Measurements from ENCODE around the gene METAP2.
"Not testable (repeated sequence)": the region's sequence is repeated elsewhere in the genome, so short reads cannot be mapped to it uniquely, and the experiment has no call there.

Gene METAP2

DNA sequence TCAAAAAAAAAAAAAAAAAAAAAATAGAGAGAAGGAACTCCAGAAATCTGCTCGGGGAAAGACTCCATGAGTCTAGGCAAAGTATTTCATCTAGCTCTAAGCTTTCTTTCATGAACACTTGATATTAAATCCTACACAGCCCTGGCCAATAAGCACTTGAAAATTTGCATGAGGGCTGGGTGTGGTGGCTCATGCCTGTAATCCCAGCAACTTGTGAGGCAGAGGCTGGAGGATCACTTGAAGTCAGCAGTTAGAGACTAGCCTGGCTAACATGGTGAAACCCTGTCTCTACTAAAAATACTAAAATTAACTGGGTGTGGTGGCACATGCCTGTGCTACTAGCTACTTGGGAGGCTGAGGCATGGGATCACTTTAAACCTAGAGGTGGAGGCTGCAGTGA lies 13.1 kb upstream of the METAP2 start:
- Histone ChIP-seq H3K36me3 (ENCODE audit: control insufficient read depth, insufficient read depth, low read length) (no peaks in the 10 kb centered on the region), H3K4me1 (ENCODE audit: control insufficient read depth, insufficient read depth, low read length, poor library complexity, severe bottlenecking) (no peaks in the 10 kb centered on the region), H3K27me3 (replicated peaks; ENCODE audit: control insufficient read depth, insufficient read depth, low read length, poor library complexity, severe bottlenecking) (no peaks in the 10 kb centered on the region), H3K4me3 (ENCODE audit: insufficient read depth, low read depth, low read length, poor library complexity, severe bottlenecking) (no peak overlapping the region), H3K9me3 (ENCODE audit: control insufficient read depth, low read length) (no peaks in the 10 kb centered on the region), H3K27ac (ENCODE audit: insufficient read depth, low read length, poor library complexity, severe bottlenecking) (no peak overlapping the region)
- no peak for DNase-seq

DNA sequence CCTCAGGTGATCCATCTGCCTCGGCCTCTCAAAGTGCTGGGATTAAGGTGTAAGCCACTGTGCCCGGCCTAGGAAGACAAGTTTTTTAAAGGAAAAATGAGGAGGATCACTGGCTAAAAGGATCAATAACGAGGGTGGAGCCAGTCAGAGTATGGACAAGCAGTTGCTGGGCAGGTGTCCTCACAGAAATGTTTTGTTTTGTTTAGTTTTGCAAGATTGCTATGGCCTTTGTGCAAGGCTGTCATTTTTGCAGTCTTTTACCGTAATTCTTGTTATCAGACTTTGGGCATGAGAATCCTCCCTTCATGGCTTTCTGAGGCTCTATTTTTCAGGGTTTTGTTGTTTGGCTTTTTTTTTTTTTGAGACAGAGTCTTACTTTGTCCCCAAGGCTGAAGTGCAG lies 11.9 kb upstream of the METAP2 start:
- Histone ChIP-seq H3K9me3 (ENCODE audit: control insufficient read depth, low read length) (no peaks in the 10 kb centered on the region), H3K27ac (ENCODE audit: insufficient read depth, low read length, poor library complexity, severe bottlenecking) (no peak overlapping the region), H3K4me1 (ENCODE audit: control insufficient read depth, insufficient read depth, low read length, poor library complexity, severe bottlenecking) (no peaks in the 10 kb centered on the region), H3K36me3 (ENCODE audit: control insufficient read depth, insufficient read depth, low read length) (no peaks in the 10 kb centered on the region), H3K27me3 (replicated peaks; ENCODE audit: control insufficient read depth, insufficient read depth, low read length, poor library complexity, severe bottlenecking) (no peaks in the 10 kb centered on the region), H3K4me3 (ENCODE audit: insufficient read depth, low read depth, low read length, poor library complexity, severe bottlenecking) (no peak overlapping the region)
- DNase-seq, result no peak

DNA sequence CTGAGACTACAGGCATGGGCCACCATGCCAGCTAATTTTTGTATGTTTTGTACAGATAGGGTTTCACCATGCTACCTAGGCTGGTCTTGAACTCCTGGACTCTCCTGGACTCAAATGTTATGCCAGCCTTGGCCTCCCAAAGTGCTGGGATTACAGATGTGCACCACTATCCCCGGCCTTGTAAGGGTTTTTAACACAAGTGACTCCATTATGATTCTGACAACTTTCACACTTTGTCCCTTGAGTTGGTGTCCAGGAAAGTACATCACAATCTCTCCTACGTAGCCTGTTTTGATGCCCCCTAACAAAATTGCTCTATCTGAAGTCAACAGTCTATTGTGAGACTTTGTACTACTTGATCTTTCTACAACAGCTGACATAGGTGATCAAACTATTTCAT lies 11.4 kb upstream of the METAP2 start:
- H3K36me3 ChIP-seq (ENCODE audit: control insufficient read depth, insufficient read depth, low read length), result no peaks in the 10 kb centered on the region
- H3K4me1 ChIP-seq (ENCODE audit: control insufficient read depth, insufficient read depth, low read length, poor library complexity, severe bottlenecking), result no peaks in the 10 kb centered on the region

DNA sequence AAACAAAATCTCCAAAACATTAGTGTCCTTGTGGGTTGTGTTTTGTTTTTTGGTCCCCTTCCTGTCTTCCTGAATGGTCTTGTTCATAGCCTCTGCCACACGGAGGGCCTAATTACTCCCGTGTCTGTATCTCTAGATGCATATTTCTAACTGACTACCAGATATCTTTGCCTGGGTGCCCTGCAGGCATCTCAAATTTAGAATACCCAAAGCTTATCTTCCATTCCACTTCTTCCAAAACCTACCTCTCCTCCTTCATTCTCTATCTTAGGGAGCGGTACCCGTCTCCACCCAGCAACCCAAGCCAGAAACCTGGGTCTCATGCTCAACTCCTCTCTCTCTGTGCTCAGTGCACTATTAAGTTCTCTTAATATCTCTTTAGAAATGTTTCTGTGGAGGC lies 10.9 kb upstream of the METAP2 start:
- Histone ChIP-seq H3K4me1 (ENCODE audit: control insufficient read depth, insufficient read depth, low read length, poor library complexity, severe bottlenecking) (no peaks in the 10 kb centered on the region), H3K4me3 (ENCODE audit: insufficient read depth, low read depth, low read length, poor library complexity, severe bottlenecking) (no peak overlapping the region), H3K27ac (ENCODE audit: insufficient read depth, low read length, poor library complexity, severe bottlenecking) (no peak overlapping the region), H3K36me3 (ENCODE audit: control insufficient read depth, insufficient read depth, low read length) (no peaks in the 10 kb centered on the region), H3K27me3 (replicated peaks; ENCODE audit: control insufficient read depth, insufficient read depth, low read length, poor library complexity, severe bottlenecking) (no peaks in the 10 kb centered on the region), H3K9me3 (ENCODE audit: control insufficient read depth, low read length) (no peaks in the 10 kb centered on the region)
- DNase-seq, result no peak

More for the DNA sequence above, 11.4 kb upstream of the METAP2 start:
- no peak for DNase-seq
- Histone ChIP-seq H3K27me3 (replicated peaks; ENCODE audit: control insufficient read depth, insufficient read depth, low read length, poor library complexity, severe bottlenecking) (no peaks in the 10 kb centered on the region), H3K4me3 (ENCODE audit: insufficient read depth, low read depth, low read length, poor library complexity, severe bottlenecking) (no peak overlapping the region), H3K9me3 (ENCODE audit: control insufficient read depth, low read length) (no peaks in the 10 kb centered on the region), H3K27ac (ENCODE audit: insufficient read depth, low read length, poor library complexity, severe bottlenecking) (no peak overlapping the region)

DNA sequence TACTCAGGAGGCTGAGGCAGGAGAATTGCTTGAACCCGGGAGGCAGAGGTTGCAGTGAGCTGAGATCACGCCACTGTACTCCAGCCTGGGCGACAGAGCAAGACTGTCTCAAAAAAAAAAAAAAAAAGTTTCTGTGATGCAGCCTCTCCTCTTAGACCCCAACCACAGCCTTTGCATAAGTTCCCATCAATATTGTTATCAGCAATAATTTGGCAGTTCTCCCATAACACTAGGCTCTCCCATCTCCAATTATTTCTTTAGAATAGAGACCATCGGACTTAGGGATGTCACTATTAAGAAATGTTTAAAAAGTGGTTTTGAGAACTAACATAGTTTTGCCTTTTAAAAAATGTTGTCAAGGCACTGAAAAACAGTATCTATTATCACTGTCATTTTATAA lies 10.2 kb upstream of the METAP2 start:
- not testable (repeated sequence) for H3K27ac ChIP-seq (ENCODE audit: insufficient read depth, low read length, poor library complexity, severe bottlenecking); H3K4me3 ChIP-seq (ENCODE audit: insufficient read depth, low read depth, low read length, poor library complexity, severe bottlenecking); H3K36me3 ChIP-seq (ENCODE audit: control insufficient read depth, insufficient read depth, low read length); H3K4me1 ChIP-seq (ENCODE audit: control insufficient read depth, insufficient read depth, low read length, poor library complexity, severe bottlenecking); DNase-seq; H3K9me3 ChIP-seq (ENCODE audit: control insufficient read depth, low read length); H3K27me3 ChIP-seq (replicated peaks; ENCODE audit: control insufficient read depth, insufficient read depth, low read length, poor library complexity, severe bottlenecking)

DNA sequence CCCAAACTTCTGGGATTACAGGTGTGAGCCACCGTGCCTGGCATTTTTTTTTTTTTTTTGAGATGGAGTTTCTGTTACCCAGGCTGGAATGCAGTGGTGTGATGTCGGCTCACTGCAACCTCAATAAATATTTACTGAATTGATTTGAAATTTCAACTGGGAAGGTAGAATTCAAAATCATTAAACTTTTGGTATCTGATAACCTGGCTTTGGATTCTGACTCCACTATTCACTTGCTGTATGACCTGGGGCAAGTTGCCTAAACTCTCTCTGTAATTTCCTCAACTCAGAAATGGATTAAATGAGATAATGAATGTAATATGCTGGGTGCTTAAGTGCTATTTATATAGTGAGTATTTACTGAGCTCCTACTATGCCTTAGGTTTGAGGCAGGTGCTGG lies 8.7 kb upstream of the METAP2 start:
- Histone ChIP-seq H3K4me3 (ENCODE audit: insufficient read depth, low read depth, low read length, poor library complexity, severe bottlenecking) (no peak overlapping the region), H3K4me1 (ENCODE audit: control insufficient read depth, insufficient read depth, low read length, poor library complexity, severe bottlenecking) (no peaks in the 10 kb centered on the region), H3K9me3 (ENCODE audit: control insufficient read depth, low read length) (no peaks in the 10 kb centered on the region), H3K36me3 (ENCODE audit: control insufficient read depth, insufficient read depth, low read length) (no peaks in the 10 kb centered on the region), H3K27me3 (replicated peaks; ENCODE audit: control insufficient read depth, insufficient read depth, low read length, poor library complexity, severe bottlenecking) (no peaks in the 10 kb centered on the region), H3K27ac (ENCODE audit: insufficient read depth, low read length, poor library complexity, severe bottlenecking) (no peak overlapping the region)
- DNase-seq, result no peak

DNA sequence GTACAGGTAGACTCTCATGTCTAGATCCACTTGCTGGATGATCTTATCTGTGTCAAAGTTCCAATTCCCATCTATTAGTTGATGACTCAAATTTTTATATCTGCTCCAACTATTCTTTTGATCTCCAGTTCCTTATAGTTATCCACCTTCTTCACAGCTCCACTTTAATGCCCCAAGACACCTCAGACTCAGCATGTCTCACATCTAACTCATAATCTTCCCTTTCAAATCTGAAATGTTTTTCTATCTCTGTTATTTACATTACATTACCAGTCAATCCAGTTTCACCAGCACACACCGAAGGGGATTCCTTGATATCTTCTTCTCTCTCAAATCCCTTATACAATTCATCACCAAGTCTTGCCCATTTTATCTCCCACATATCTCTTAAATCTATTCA lies 3.7 kb upstream of the METAP2 start:
- Histone ChIP-seq H3K27me3 (replicated peaks; ENCODE audit: control insufficient read depth, insufficient read depth, low read length, poor library complexity, severe bottlenecking) (no peaks in the 10 kb centered on the region), H3K9me3 (ENCODE audit: control insufficient read depth, low read length) (no peaks in the 10 kb centered on the region), H3K27ac (ENCODE audit: insufficient read depth, low read length, poor library complexity, severe bottlenecking) (no peak overlapping the region), H3K4me1 (ENCODE audit: control insufficient read depth, insufficient read depth, low read length, poor library complexity, severe bottlenecking) (peaks cover 2% of the 10 kb centered on the region), H3K4me3 (ENCODE audit: insufficient read depth, low read depth, low read length, poor library complexity, severe bottlenecking) (no peak overlapping the region), H3K36me3 (ENCODE audit: control insufficient read depth, insufficient read depth, low read length) (no peaks in the 10 kb centered on the region)
- DNase-seq, result no peak

DNA sequence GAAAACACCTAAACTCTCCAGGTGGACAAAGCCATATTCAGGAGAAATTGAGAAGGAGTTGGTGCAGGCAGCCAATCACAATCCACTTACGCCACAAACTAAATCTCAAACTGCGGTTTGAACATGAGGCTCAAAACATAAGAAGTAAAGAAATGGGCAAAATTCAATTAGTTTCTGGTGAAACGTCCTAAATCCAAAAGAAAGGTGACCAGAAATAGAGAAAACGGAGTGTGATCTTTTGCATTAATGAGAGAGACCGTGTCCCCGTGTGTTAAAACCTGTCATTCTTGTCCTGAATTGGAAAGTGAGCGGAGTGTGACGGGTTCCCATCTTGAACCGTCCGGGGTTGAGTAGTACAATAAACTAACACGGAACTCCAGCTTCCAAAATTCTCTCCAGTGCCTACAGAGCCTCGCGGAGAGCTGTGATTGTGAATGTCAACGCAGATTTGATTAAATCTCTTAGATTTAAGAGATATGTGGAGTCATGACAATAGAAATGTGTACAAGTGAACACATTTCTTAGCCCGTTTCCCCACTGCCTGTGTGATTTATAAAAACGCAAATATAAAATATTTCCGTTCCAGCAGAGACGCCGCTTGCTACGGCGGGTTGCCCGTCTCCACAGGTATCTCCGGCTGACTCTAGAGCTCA lies 595 bp upstream of the METAP2 start:
- no peaks in the 10 kb centered on the region for H3K9me3 ChIP-seq (ENCODE audit: control insufficient read depth, low read length)
- peak overlapping the region; percentile 82 for H3K4me3 ChIP-seq (ENCODE audit: insufficient read depth, low read depth, low read length, poor library complexity, severe bottlenecking)
- DNase-seq, result peak in 2 of 3 donors; percentile 6 to 7
- peaks cover 5% of the 10 kb centered on the region for H3K4me1 ChIP-seq (ENCODE audit: control insufficient read depth, insufficient read depth, low read length, poor library complexity, severe bottlenecking)
- H3K27me3 ChIP-seq (replicated peaks; ENCODE audit: control insufficient read depth, insufficient read depth, low read length, poor library complexity, severe bottlenecking), result no peaks in the 10 kb centered on the region
- peak overlapping the region; percentile 82 for H3K27ac ChIP-seq (ENCODE audit: insufficient read depth, low read length, poor library complexity, severe bottlenecking)
- H3K36me3 ChIP-seq (ENCODE audit: control insufficient read depth, insufficient read depth, low read length), result peaks cover 17% of the 10 kb centered on the region

DNA sequence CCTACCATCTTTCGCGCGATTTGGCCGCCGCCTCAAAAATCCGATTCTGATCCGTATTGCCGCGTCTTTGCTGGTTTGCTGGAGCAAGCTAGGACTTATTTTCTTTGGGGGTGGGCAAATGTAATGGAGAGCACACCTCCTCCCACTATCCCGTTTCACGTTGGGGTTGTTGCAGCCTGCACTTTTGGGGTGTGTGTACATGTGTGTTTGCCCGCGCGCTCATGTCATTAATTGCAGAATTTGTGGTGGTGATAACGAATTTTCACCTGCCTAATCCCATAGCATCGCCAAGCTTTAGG lies 657 bp downstream of the METAP2 start:
- Histone ChIP-seq H3K36me3 (ENCODE audit: control insufficient read depth, insufficient read depth, low read length) (peaks cover 17% of the 10 kb centered on the region), H3K9me3 (ENCODE audit: control insufficient read depth, low read length) (no peaks in the 10 kb centered on the region), H3K4me1 (ENCODE audit: control insufficient read depth, insufficient read depth, low read length, poor library complexity, severe bottlenecking) (peaks cover 5% of the 10 kb centered on the region), H3K4me3 (ENCODE audit: insufficient read depth, low read depth, low read length, poor library complexity, severe bottlenecking) (peak overlapping the region; percentile 82), H3K27me3 (replicated peaks; ENCODE audit: control insufficient read depth, insufficient read depth, low read length, poor library complexity, severe bottlenecking) (no peaks in the 10 kb centered on the region), H3K27ac (ENCODE audit: insufficient read depth, low read length, poor library complexity, severe bottlenecking) (peak overlapping the region; percentile 82)
- DNase-seq, result no peak

DNA sequence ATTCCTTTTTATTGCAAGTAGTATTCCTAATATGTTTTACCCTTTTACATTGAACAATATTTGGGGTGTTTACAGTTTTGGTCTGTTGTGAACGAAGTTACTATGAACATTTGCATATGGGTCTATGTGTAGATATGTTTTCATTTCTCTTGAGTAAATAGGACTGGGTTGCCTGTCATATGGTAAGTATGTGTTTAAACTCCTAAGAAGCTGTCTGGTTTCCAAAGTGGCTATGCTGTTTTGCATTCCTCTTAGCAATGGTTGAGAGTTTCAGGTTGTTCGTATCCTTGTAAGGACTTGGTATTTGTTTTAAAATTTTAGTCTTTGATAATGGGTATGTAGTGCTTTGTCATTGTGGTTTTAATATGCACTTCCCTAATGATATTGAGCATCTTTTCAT lies 6.3 kb downstream of the METAP2 start:
- no peak for DNase-seq
- Histone ChIP-seq H3K27ac (ENCODE audit: insufficient read depth, low read length, poor library complexity, severe bottlenecking) (no peak overlapping the region), H3K36me3 (ENCODE audit: control insufficient read depth, insufficient read depth, low read length) (peaks cover 22% of the 10 kb centered on the region), H3K27me3 (replicated peaks; ENCODE audit: control insufficient read depth, insufficient read depth, low read length, poor library complexity, severe bottlenecking) (no peaks in the 10 kb centered on the region), H3K4me1 (ENCODE audit: control insufficient read depth, insufficient read depth, low read length, poor library complexity, severe bottlenecking) (peaks cover 19% of the 10 kb centered on the region), H3K4me3 (ENCODE audit: insufficient read depth, low read depth, low read length, poor library complexity, severe bottlenecking) (no peak overlapping the region), H3K9me3 (ENCODE audit: control insufficient read depth, low read length) (no peaks in the 10 kb centered on the region)

DNA sequence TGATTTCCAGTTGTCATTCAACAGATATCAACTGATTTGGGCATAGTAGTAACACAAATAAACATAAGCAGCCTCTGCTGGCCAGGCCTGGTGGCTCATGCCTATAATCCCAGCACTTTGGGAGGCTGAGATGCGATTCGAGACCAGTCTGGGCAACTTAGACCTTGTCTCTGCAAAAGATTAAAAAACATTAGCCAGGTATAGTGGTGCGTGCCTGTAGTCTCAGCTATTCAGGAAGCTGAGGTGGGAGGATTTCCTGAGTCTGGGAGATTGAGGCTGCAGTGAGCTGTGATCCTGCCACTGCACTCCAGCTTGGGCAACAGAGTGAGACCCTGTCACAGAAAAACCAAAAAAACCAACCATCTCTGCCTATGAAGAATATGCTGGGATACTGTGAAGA lies 7.1 kb downstream of the METAP2 start:
- Histone ChIP-seq H3K27me3 (replicated peaks; ENCODE audit: control insufficient read depth, insufficient read depth, low read length, poor library complexity, severe bottlenecking) (no peaks in the 10 kb centered on the region), H3K9me3 (ENCODE audit: control insufficient read depth, low read length) (no peaks in the 10 kb centered on the region), H3K36me3 (ENCODE audit: control insufficient read depth, insufficient read depth, low read length) (peaks cover 30% of the 10 kb centered on the region), H3K4me3 (ENCODE audit: insufficient read depth, low read depth, low read length, poor library complexity, severe bottlenecking) (no peak overlapping the region), H3K4me1 (ENCODE audit: control insufficient read depth, insufficient read depth, low read length, poor library complexity, severe bottlenecking) (peaks cover 16% of the 10 kb centered on the region), H3K27ac (ENCODE audit: insufficient read depth, low read length, poor library complexity, severe bottlenecking) (peak overlapping the region; percentile 23)
- no peak for DNase-seq

Data from effector memory CD4-positive, alpha-beta T cell (primary cell).